ENCODE measurements around the gene LYSMD1.
"Not testable (repeated sequence)": the region's sequence is repeated elsewhere in the genome, so short reads cannot be mapped to it uniquely, and the experiment has no call there.

Gene LYSMD1

GRCh38 chr1:151165738-151166504, at the start of gene LYSMD1, which contains the start of gene SCNM1:
LYSMD1 (minus strand) TSS chr1:151165902; CDS start chr1:151165258, 644 bp downstream.
SCNM1 (plus strand) TSS chr1:151166144; CDS start chr1:151166153, 9 bp downstream.
- DNase-seq (ENCODE audit: low read depth in 2 of 2): peak; percentile 87 to 92

- no peak for DNase-seq (ENCODE audit: low read depth in 2 of 2)
These were observed 47.9 kb upstream of the LYSMD1 start for GRCh38 chr1:151213560-151213959.

- no peak for DNase-seq (ENCODE audit: low read depth in 2 of 2)
These were observed 46.4 kb upstream of the LYSMD1 start for GRCh38 chr1:151211972-151212705.

GRCh38 chr1:151210830-151211229, 45.1 kb upstream of the LYSMD1 start:
- no peak for DNase-seq (ENCODE audit: low read depth in 2 of 2)

GRCh38 chr1:151205381-151205965, 39.8 kb upstream of the LYSMD1 start:
- not testable (repeated sequence) for DNase-seq (ENCODE audit: low read depth in 2 of 2)

GRCh38 chr1:151199873-151200581, 34.3 kb upstream of the LYSMD1 start:
- no peak for DNase-seq (ENCODE audit: low read depth in 2 of 2)

- DNase-seq (ENCODE audit: low read depth in 2 of 2): peak; percentile 95 to 98
These were observed 32.8 kb upstream of the LYSMD1 start, which contains the start of gene PIP5K1A for GRCh38 chr1:151198254-151199127. PIP5K1A (plus strand) TSS chr1:151198552; CDS start chr1:151198997, 445 bp downstream.

- DNase-seq (ENCODE audit: low read depth in 2 of 2): no peak
These were observed 32.2 kb upstream of the LYSMD1 start for GRCh38 chr1:151197863-151198253.

GRCh38 chr1:151196292-151196800, 30.6 kb upstream of the LYSMD1 start:
- peak; percentile 6 to 27 for DNase-seq (ENCODE audit: low read depth in 2 of 2)

GRCh38 chr1:151194894-151195594, 29.3 kb upstream of the LYSMD1 start:
- DNase-seq (ENCODE audit: low read depth in 2 of 2): not testable (repeated sequence)

- no peak for DNase-seq (ENCODE audit: low read depth in 2 of 2)
These were observed 28.2 kb upstream of the LYSMD1 start for GRCh38 chr1:151193856-151194255.

GRCh38 chr1:151193304-151193703, 27.6 kb upstream of the LYSMD1 start:
- DNase-seq (ENCODE audit: low read depth in 2 of 2): no peak

GRCh38 chr1:151192047-151192446, 26.3 kb upstream of the LYSMD1 start:
- no peak for DNase-seq (ENCODE audit: low read depth in 2 of 2)

- peak; percentile 54 to 75 for DNase-seq (ENCODE audit: low read depth in 2 of 2)
These were observed 24.1 kb upstream of the LYSMD1 start, which contains the start of gene VPS72 for GRCh38 chr1:151189637-151190445. VPS72 (minus strand) TSS chr1:151190197; CDS start chr1:151190121, 76 bp downstream.

- DNase-seq (ENCODE audit: low read depth in 2 of 2): not testable (repeated sequence)
These were observed 23.0 kb upstream of the LYSMD1 start for GRCh38 chr1:151188667-151189066.

- no peak for DNase-seq (ENCODE audit: low read depth in 2 of 2)
These were observed 21.5 kb upstream of the LYSMD1 start for GRCh38 chr1:151187205-151187604.

- DNase-seq (ENCODE audit: low read depth in 2 of 2): no peak
These were observed 18.5 kb upstream of the LYSMD1 start for GRCh38 chr1:151184211-151184610.

GRCh38 chr1:151176514-151177045, 10.9 kb upstream of the LYSMD1 start:
- DNase-seq (ENCODE audit: low read depth in 2 of 2): no peak

GRCh38 chr1:151175863-151176262, 10.2 kb upstream of the LYSMD1 start, which contains the start of gene TMOD4:
TMOD4 (minus strand) TSS chr1:151175981; CDS start chr1:151174875, 1,106 bp downstream.
- no peak for DNase-seq (ENCODE audit: low read depth in 2 of 2)
